T-helper 2 cell treated with Interferon-gamma antibody and Interleukin-4, amounts not matched to agents 5 μg/mL and 100 μg/mL, for 36 hours (primary cell): ENCODE data around the gene EMC6.

Experiments used
- DNase-seq: peaks from one replicate; pipeline ENCODE4 v3.0.0; 2021; ENCODE audit warnings: low spot score
- H3K27ac Mint-ChIP-seq: one replicate; pipeline ENCODE4 v1.8.0; 2021; ENCODE audit warnings: mild to moderate bottlenecking, mixed read lengths
- H3K27me3 Mint-ChIP-seq: one replicate; pipeline ENCODE4 v1.8.0; 2021; ENCODE audit warnings: low read depth, mixed read lengths
- H3K36me3 Mint-ChIP-seq: one replicate; pipeline ENCODE4 v1.8.0; 2021; ENCODE audit warnings: low read depth, mixed read lengths
- H3K4me1 Mint-ChIP-seq: one replicate; pipeline ENCODE4 v1.8.0; 2021; ENCODE audit warnings: low read depth, mixed read lengths
- H3K4me3 Mint-ChIP-seq: one replicate; pipeline ENCODE4 v1.8.0; 2022; ENCODE audit warnings: mild to moderate bottlenecking, moderate library complexity, mixed read lengths
- H3K9me3 Mint-ChIP-seq: one replicate; pipeline ENCODE4 v1.8.0; 2021; ENCODE audit warnings: mixed read lengths

Gene EMC6

DNA sequence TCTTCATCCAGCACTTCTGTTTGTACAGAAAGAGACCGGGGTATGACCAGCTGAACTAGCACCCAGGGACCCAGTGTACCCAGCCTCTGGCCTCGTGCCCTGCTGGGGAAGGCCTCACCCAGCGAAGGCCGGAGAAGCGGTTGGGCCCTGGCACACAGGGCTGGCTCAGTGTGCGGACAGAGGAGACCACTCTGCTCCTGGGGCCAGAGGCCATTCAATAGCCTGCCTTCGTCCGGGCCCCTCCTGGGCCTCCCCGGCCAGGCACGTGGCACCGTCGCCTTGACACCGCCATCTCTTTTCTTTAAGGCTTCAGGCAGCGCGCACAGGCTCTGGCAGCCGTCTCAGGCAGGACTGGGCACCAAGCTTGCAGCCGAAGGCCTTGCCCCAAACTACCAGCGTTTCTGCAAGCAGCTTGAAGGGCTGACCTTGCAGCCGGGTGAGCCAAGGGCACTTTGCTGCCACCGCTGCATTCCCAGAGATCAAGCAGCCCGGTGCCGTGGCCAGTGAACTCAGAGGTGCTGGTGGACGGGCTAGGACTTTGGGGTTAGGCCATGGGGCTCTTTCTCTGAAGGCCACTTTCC lies 8.2 kb upstream of the EMC6 start:
- Mint-ChIP-seq H3K27me3 (no peaks in the 10 kb centered on the region), H3K9me3 (no peaks in the 10 kb centered on the region), H3K27ac (no peak overlapping the region), H3K4me1 (no peaks in the 10 kb centered on the region), H3K4me3 (no peak overlapping the region), H3K36me3 (no peaks in the 10 kb centered on the region)
- DNase-seq: no peak

DNA sequence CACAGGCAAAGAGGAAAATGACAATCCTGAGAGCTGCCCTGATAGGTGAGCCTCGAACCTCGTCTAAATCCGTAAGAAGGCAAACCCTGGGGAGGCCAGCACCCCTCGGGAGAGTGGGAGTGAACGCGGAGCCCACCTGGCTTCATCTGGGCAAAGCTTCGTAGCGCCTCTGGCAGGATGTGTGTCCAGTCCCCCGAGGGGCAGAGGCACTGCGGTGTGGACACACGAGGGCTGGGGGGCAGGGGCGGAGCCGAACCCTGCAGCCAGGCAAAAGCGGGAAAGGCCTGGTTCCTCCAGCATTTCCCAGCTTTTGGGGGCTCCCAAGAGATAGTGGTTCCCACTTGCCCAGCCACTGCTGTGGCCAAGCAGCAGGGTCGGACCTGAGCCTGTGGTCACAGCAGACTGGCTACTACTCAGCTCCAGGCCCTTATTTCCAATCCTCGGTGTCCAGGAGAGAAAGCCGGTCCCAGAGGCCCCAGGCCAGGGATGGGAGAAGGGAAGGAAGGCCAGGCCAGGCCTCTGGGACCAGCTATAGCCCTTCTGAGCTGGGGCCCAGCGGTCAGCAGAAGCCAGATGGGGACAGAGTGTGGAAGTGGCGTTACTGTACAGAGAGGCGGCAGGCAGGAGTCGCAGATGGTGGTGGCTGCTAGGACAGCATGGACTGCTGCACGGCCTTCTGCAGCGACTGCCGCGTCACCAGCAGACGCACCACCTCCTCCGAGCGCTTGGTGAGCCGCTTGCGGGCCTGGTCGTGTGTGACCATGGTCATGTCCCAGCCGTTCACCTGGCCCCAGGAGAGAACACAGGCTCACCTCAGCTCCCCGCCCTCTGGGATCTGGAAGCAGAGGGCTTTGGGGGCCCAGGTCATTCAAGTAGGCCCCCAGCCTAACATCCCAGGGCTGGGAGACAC lies 5.3 kb upstream of the EMC6 start:
- DNase-seq: no peak
- Mint-ChIP-seq H3K27ac (no peak overlapping the region), H3K9me3 (no peaks in the 10 kb centered on the region), H3K27me3 (no peaks in the 10 kb centered on the region), H3K36me3 (no peaks in the 10 kb centered on the region), H3K4me1 (peaks cover 10% of the 10 kb centered on the region), H3K4me3 (no peak overlapping the region)

DNA sequence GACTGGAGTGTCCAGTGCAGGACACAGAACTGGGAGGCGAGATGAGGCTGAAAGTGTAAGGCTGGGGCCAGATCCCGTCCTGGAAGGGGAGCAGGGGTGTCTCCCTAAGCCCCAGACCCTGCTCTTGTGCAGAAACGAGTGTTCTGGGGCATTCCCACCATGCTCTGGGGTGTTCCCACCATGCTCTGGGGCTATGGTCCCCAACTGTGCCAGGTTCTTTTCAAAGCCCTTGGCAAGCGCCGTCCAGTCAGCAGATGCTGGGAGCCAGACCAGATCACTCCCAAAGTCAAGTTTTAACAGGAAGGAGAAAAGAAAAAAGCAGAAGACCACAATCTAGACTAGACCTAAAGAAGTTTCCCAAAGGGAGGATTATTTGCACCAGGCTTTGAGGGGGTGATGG lies 2.8 kb upstream of the EMC6 start:
- H3K9me3 Mint-ChIP-seq: no peaks in the 10 kb centered on the region
- DNase-seq: no peak
- H3K27ac Mint-ChIP-seq: peak overlapping the region; percentile 31
- H3K4me1 Mint-ChIP-seq: peaks cover 19% of the 10 kb centered on the region
- H3K36me3 Mint-ChIP-seq: peaks cover 6% of the 10 kb centered on the region
- peak overlapping the region; percentile 51 for H3K4me3 Mint-ChIP-seq
- no peaks in the 10 kb centered on the region for H3K27me3 Mint-ChIP-seq

DNA sequence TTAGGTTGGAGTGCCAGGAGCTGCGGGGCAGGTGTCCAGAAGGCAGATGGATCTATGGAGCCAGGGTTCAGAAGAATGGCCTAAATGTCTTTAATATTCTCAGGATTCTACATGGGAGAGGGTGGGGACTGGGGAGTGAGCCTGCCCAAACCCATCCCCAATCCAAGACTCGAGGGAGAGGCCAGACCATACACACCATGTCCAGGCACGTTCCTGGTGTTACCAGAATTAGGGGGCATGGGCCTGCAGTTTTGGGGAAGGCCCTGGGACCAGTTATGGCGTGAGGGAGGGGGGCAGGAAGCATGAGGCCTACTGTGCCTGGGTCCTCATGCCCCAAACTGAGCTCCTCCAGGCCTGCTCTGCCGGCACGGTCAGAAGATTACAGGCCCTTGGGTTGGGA lies 2.1 kb upstream of the EMC6 start:
- Mint-ChIP-seq H3K9me3 (no peaks in the 10 kb centered on the region), H3K4me3 (peak overlapping the region; percentile 83), H3K36me3 (peaks cover 6% of the 10 kb centered on the region), H3K27ac (no peak overlapping the region), H3K4me1 (peaks cover 19% of the 10 kb centered on the region), H3K27me3 (no peaks in the 10 kb centered on the region)
- no peak for DNase-seq

DNA sequence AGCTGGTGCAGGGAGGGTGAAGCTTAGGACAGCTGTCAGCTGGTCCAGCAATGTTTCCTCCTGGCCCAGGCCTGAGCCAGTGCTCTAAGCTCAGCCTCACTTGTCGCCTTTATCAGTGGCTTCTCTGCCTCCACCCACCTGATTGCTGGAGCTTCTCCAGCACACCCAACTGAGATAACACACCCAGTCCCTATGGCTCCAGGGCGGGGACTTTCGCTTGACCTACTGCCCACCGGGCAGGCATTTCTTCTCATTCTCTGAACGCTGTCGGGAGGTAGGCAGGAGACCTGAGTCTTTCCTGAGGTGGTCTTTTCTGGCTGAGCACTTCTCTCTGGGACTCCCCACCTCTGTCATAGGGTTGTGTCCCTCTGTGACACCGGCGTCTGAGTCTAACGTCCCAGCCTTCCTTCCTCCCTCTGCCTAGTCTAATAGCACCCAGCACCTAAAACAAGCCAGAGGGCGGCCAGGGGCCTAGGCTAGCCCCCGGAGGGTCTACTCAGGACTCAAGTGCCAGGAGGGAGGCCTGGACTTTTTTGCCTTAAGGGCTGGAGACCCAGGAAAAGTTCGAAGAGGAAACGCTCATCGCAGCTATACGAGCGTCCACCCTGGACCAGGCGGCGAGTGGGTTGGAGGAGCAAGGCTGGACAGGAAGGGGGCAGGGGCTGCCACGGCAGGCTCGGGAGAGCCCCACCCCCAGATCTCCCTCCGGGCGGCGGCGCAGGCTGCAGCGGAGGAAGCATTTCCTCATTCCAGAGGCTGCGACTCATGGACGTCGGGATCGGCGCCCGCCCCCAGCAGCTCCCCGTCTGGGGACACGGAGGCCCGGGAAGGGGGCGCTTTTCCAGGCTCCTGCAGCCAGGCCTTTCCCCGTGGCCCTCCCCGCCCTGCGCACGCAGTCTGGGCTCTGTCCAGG lies 990 bp upstream of the EMC6 start:
- Mint-ChIP-seq H3K36me3 (peaks cover 9% of the 10 kb centered on the region), H3K9me3 (no peaks in the 10 kb centered on the region), H3K27me3 (no peaks in the 10 kb centered on the region), H3K4me1 (peaks cover 22% of the 10 kb centered on the region), H3K27ac (peak overlapping the region; percentile 78), H3K4me3 (peak overlapping the region; percentile 99)
- DNase-seq: no peak

DNA sequence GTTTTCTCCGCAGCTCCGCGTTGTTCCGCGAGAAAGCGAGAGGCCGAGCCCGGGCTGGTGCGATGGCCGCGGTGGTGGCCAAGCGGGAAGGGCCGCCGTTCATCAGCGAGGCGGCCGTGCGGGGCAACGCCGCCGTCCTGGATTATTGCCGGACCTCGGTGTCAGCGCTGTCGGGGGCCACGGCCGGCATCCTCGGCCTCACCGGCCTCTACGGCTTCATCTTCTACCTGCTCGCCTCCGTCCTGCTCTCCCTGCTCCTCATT lies 404 bp downstream of the EMC6 start:
- Mint-ChIP-seq H3K9me3 (no peaks in the 10 kb centered on the region), H3K27me3 (no peaks in the 10 kb centered on the region), H3K4me1 (peaks cover 22% of the 10 kb centered on the region), H3K27ac (peak overlapping the region; percentile 94), H3K4me3 (peak overlapping the region; percentile 99), H3K36me3 (peaks cover 13% of the 10 kb centered on the region)
- DNase-seq: no peak

DNA sequence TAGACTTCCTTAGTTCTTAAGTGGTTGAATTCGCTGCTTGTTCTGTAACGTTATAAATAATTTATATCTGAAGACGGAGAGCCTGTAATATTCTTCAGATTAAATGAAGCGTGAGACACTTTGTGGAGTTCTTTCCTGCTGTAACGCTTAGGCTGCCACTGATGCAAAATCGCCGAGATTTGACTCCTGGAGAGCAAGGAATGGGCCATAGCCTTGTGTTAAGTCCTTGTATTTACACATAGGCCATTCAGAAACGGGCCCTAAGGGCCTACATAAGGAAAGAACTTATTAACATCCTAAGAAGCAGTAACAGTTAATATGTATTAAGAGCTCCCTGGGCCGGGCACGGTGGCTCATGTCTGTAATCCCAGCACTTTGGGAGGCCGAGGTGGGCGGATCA lies 936 bp downstream of the EMC6 start:
- Mint-ChIP-seq H3K9me3 (no peaks in the 10 kb centered on the region), H3K27me3 (no peaks in the 10 kb centered on the region), H3K4me1 (peaks cover 22% of the 10 kb centered on the region), H3K36me3 (peaks cover 13% of the 10 kb centered on the region), H3K27ac (peak overlapping the region; percentile 94), H3K4me3 (peak overlapping the region; percentile 99)
- DNase-seq: no peak

DNA sequence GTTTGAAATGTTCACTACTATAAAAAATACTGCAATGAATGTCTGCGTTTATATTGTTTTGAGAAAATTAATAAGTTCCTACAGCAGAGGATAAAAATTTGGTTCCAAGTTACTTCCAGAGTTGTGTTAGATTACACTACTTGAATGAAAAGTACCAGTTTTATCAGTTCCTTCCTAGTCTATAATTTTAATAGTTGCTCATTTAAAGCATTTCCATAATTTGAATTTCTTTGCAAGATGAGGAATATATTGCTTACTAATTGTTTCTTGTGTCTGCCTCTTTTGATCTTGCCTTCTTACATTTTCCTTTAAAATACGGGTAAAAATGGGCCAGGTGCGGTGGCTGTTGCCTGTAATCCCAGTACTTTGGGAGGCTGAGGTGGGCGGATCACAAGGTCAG lies 4.0 kb downstream of the EMC6 start:
- Mint-ChIP-seq H3K36me3 (peaks cover 20% of the 10 kb centered on the region), H3K9me3 (no peaks in the 10 kb centered on the region), H3K4me1 (peaks cover 14% of the 10 kb centered on the region), H3K27ac (no peak overlapping the region), H3K4me3 (no peak overlapping the region), H3K27me3 (no peaks in the 10 kb centered on the region)
- DNase-seq: no peak

DNA sequence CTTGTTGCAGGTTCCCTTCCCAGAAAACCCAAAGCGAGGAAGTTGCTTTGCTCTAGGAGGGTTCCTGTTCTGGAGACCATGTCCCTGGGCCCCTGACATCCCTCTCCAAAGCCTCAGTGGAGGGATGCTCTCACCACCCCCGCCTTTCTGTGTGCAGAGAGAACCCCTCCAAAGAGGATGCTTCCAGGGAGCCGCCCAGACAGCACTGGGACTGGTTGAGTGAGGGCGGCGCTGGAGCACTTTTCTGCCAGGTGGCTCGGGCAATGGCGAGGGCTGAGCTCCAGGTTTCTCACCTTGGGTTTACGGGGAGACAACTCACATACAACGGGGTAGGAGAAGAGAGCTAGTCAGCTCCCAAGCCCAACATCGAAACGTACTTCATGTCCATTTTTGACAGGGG lies 7.3 kb downstream of the EMC6 start:
- Mint-ChIP-seq H3K9me3 (no peaks in the 10 kb centered on the region), H3K27me3 (no peaks in the 10 kb centered on the region)

DNA sequence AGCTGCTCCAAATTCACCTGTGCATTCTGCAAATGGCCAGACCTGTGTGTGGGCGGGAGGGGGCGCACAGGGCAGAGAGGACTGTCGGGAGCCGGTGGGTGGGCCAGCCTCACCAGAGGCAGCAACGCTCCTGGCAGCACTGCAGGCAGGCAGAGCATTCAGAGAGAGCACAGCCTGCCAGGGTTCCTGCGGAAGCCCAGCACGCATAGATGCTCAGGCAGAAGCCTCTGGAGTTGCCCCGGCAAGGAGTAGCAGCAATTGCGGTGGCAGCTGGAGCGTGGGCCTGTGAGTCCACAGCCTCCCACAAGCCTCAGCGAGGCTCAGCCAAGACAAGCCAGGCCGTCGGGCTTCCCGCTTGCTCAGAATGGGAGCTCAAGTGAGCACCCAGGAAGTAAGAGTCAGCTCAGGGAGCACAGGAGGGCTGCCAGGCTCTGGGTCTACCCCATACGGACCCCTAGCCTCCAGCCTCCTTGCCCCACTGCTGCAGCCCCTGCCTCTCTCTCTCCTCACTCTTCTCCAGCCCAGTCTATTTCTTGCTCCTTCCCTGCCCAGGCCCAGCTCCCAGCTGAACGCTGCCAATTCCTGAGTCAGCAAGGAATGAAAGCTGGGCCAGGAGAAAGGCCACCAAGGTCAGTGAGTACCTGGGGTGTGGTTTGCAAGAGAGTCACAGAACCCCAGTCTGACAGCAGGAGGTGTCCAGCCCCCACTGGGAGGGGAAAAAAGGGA lies 9.6 kb downstream of the EMC6 start:
- DNase-seq: no peak
- H3K27ac Mint-ChIP-seq: no peak overlapping the region

More for the DNA sequence above, 7.3 kb downstream of the EMC6 start:
- no peak overlapping the region for H3K4me3 Mint-ChIP-seq
- peaks cover 3% of the 10 kb centered on the region for H3K4me1 Mint-ChIP-seq
- peak overlapping the region; percentile 62 for H3K27ac Mint-ChIP-seq
- no peak for DNase-seq
- H3K36me3 Mint-ChIP-seq: peaks cover 22% of the 10 kb centered on the region

DNA sequence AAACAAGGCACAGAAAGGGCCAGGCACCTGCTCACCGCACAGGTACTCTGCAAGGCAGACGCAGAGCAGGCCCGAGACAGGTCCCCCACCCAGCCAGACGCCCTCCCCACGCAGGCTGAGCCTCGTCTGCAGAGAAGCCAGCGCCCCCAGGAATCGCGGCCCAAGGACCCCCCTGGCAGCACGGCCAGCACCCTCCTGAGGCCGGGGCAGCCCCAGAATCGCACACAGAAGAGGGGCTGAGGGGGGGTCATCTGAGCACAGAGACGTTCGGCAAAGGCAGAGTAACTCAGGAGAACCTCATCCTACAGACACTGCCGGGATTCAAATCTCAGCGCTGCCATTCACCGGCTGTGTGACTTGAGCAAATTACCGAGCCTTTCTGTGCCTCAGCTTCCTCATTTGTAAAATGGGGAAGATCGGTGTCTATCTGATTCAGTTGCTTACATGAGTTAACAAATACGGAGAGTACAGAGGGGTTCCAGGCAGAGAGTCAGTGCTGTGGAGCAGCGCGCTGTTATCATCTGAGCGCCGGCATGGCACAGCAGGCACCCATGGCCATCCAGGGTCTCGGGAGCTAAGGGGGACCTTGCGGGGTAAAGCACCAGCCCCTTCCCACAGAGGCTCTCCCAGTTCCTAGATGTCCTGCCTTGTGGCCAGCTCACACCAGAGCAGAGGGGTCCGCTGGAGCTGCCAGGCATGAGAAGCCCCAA lies 10.4 kb downstream of the EMC6 start:
- Mint-ChIP-seq H3K27ac (no peak overlapping the region), H3K27me3 (no peaks in the 10 kb centered on the region), H3K4me1 (peaks cover 10% of the 10 kb centered on the region), H3K9me3 (no peaks in the 10 kb centered on the region), H3K36me3 (peaks cover 36% of the 10 kb centered on the region), H3K4me3 (no peak overlapping the region)
- no peak for DNase-seq

More for the DNA sequence above, 9.6 kb downstream of the EMC6 start:
- no peaks in the 10 kb centered on the region for H3K9me3 Mint-ChIP-seq
- H3K4me1 Mint-ChIP-seq: peaks cover 8% of the 10 kb centered on the region
- no peak overlapping the region for H3K4me3 Mint-ChIP-seq
- no peaks in the 10 kb centered on the region for H3K27me3 Mint-ChIP-seq
- H3K36me3 Mint-ChIP-seq: peaks cover 35% of the 10 kb centered on the region

DNA sequence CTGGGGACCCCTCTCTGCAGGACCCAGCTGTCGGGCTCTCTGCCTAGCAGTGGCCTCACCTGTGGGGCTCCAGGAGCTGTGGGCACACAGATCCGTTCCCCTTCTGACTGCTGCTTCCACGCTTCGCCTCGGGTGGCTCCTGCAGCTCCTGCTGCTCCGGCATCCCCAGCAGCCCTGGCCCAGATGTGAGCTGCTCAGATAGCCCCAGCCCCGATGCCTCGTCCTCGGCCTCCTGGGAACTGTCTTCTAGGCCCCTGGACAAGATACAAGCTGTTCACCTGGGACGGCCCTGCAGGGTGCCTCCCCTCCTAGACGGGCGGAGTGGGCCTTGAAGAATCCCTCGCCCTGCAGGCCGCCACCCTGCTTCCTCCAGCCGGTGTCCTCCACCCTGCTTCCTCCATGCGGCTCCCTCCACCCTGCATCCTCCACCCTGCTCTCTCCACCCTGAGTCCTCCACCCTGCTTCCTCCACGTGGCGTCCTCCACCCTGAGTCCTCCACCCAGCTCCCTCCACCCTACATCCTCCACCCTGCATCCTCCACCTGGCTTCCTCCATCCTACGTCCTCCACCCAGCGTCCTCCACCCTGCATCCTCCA lies 11.0 kb downstream of the EMC6 start:
- H3K36me3 Mint-ChIP-seq: peaks cover 36% of the 10 kb centered on the region
- H3K4me3 Mint-ChIP-seq: no peak overlapping the region
- H3K9me3 Mint-ChIP-seq: no peaks in the 10 kb centered on the region
- no peaks in the 10 kb centered on the region for H3K27me3 Mint-ChIP-seq
- no peak for DNase-seq
- peak overlapping the region; percentile 70 for H3K27ac Mint-ChIP-seq
- H3K4me1 Mint-ChIP-seq: peaks cover 10% of the 10 kb centered on the region

DNA sequence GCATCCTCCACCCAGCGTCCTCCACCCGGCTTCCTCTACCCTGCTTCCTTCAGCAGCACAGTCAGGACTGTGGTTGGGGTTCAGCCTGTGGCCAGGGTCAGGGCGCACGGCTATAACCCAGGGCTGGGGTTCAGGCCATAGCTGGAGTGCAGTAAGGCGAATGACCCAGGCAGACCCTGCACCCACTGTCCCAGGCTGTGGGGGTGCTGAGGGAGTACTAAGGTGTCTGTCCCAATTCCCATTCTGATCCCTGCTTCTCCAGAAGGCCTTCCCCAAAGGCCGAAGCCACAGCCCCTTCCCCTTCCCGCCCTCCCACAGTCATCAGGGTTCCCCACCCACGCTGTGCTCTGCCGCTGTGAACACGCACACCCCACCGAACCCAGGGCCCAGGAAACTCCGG lies 12.4 kb downstream of the EMC6 start:
- no peak for DNase-seq
- Mint-ChIP-seq H3K9me3 (no peaks in the 10 kb centered on the region), H3K27me3 (no peaks in the 10 kb centered on the region), H3K27ac (no peak overlapping the region), H3K36me3 (peaks cover 34% of the 10 kb centered on the region), H3K4me1 (peaks cover 10% of the 10 kb centered on the region), H3K4me3 (no peak overlapping the region)
